WTC11 (cell line): ENCODE measurements around the gene RNF133. TPM values are rescaled to one million over a fixed set of nuclear protein-coding genes. Genes with fewer than 3 reads are reported as not detected.

Source experiments
- ATAC-seq: fragments of 200-7000 bp; cut with Tn5 transposase; 2 replicates; pipeline ENCODE4 v1.10.0; 2021; ENCODE audit warnings: mild to moderate bottlenecking, moderate library complexity
- CTCF ChIA-PET: fragments of 300-600 bp; sonication (Branson Sonifier 250); formaldehyde crosslinking; loops from one replicate; lab custom pipeline; 2021; ENCODE audit warnings: antibody characterized with exemption; lab: Charles Lee
- POLR2A ChIA-PET: fragments of 350-600 bp; sonication (Branson Sonifier 250); formaldehyde crosslinking; loops from one replicate; lab custom pipeline; 2021; ENCODE audit warnings: antibody characterized with exemption; lab: Charles Lee
- DNase-seq: peaks from one replicate; pipeline ENCODE4 v3.0.0; 2021; ENCODE audit warnings: low spot score
- H3K27ac Mint-ChIP-seq: 2 replicates; pipeline ENCODE4 v1.8.0; 2021; ENCODE audit warnings: mixed read lengths
- H3K27me3 Mint-ChIP-seq: 2 replicates; pipeline ENCODE4 v1.8.0; 2021; ENCODE audit warnings: low read depth, mild to moderate bottlenecking, moderate library complexity, mixed read lengths
- H3K36me3 Mint-ChIP-seq: 2 replicates; pipeline ENCODE4 v1.8.0; 2021; ENCODE audit warnings: mixed read lengths
- H3K4me1 Mint-ChIP-seq: 2 replicates; pipeline ENCODE4 v1.8.0; 2022; ENCODE audit warnings: mixed read lengths
- H3K4me3 Mint-ChIP-seq: 2 replicates; pipeline ENCODE4 v1.8.0; 2021; ENCODE audit warnings: mild to moderate bottlenecking, moderate library complexity, mixed read lengths
- H3K9me3 Mint-ChIP-seq: 2 replicates; pipeline ENCODE4 v1.8.0; 2021; ENCODE audit warnings: mixed read lengths
- CBFB ChIP-seq: sonication (generic); formaldehyde crosslinking; IDR thresholded peaks from 2 replicates; pipeline ENCODE4 v1.8.1; 2022; ENCODE audit warnings: mild to moderate bottlenecking, low read depth, missing genetic modification reagents
- EMX1 ChIP-seq: fragments of 250-450 bp; sonication (Bioruptor Pico); IDR thresholded peaks from 2 replicates; pipeline ENCODE4 v1.8.0; 2021; ENCODE audit warnings: mild to moderate bottlenecking
- FOXK1 ChIP-seq: sonication (generic); formaldehyde crosslinking; IDR thresholded peaks from 2 replicates; pipeline ENCODE4 v1.8.0; 2022; ENCODE audit warnings: mild to moderate bottlenecking, moderate library complexity, missing genetic modification reagents
- FOXP1 ChIP-seq: sonication (generic); formaldehyde crosslinking; IDR thresholded peaks from 2 replicates; pipeline ENCODE4 v1.8.0; 2022; ENCODE audit warnings: missing genetic modification reagents, mild to moderate bottlenecking, moderate library complexity, borderline replicate concordance
- FOXP4 ChIP-seq: sonication (generic); formaldehyde crosslinking; IDR thresholded peaks from 2 replicates; pipeline ENCODE4 v1.8.0; 2022; ENCODE audit warnings: mild to moderate bottlenecking, missing genetic modification reagents
- GABPB1 ChIP-seq: sonication (generic); formaldehyde crosslinking; IDR thresholded peaks from 2 replicates; pipeline ENCODE4 v1.8.1; 2023; ENCODE audit warnings: mild to moderate bottlenecking, missing genetic modification reagents
- GRHL2 ChIP-seq: fragments of 250-450 bp; sonication (Bioruptor Pico); IDR thresholded peaks from 2 replicates; pipeline ENCODE4 v1.8.0; 2022; ENCODE audit warnings: mild to moderate bottlenecking, moderate library complexity; ENCODE audit not compliant: insufficient replicate concordance, severe bottlenecking
- GTF2I ChIP-seq: fragments of 250-450 bp; sonication (Bioruptor Pico); conservative IDR thresholded peaks from 2 replicates; pipeline ENCODE4 v1.4.0; 2021; ENCODE audit warnings: mild to moderate bottlenecking
- MXD4 ChIP-seq: fragments of 250-450 bp; sonication (Bioruptor Pico); IDR thresholded peaks from 2 replicates; pipeline ENCODE4 v1.8.0; 2021; ENCODE audit warnings: mild to moderate bottlenecking, moderate library complexity, borderline replicate concordance
- NFYB ChIP-seq: sonication (generic); formaldehyde crosslinking; conservative IDR thresholded peaks from 2 replicates; pipeline ENCODE4 v1.8.0; 2022; ENCODE audit warnings: low read depth, missing genetic modification reagents
- SMAD4 ChIP-seq: sonication (generic); formaldehyde crosslinking; IDR thresholded peaks from 2 replicates; pipeline ENCODE4 v1.8.0; 2022; ENCODE audit warnings: mild to moderate bottlenecking, missing genetic modification reagents
- SOX15 ChIP-seq: fragments of 250-450 bp; sonication (Bioruptor Pico); IDR thresholded peaks from 2 replicates; pipeline ENCODE4 v1.9.0; 2021; ENCODE audit warnings: mild to moderate bottlenecking
- TCF7 ChIP-seq: sonication (generic); formaldehyde crosslinking; IDR thresholded peaks from 2 replicates; pipeline ENCODE4 v1.8.0; 2022; ENCODE audit warnings: mild to moderate bottlenecking, low read depth, missing genetic modification reagents, moderate library complexity
- ZBTB21 ChIP-seq: sonication (generic); formaldehyde crosslinking; IDR thresholded peaks from 2 replicates; pipeline ENCODE4 v1.8.1; 2023; ENCODE audit warnings: mild to moderate bottlenecking, missing genetic modification reagents, borderline replicate concordance
- ZNF219 ChIP-seq: sonication (generic); formaldehyde crosslinking; IDR thresholded peaks from 2 replicates; pipeline ENCODE4 v1.8.0; 2023; ENCODE audit warnings: missing genetic modification reagents, mild to moderate bottlenecking, borderline replicate concordance
- ZNF232 ChIP-seq: sonication (generic); formaldehyde crosslinking; IDR thresholded peaks from 2 replicates; pipeline ENCODE4 v1.8.0; 2022; ENCODE audit warnings: mild to moderate bottlenecking, missing genetic modification reagents
- ZNF416 ChIP-seq: fragments of 250-450 bp; sonication (Bioruptor Pico); IDR thresholded peaks from 2 replicates; pipeline ENCODE4 v1.9.0; 2021; ENCODE audit warnings: mild to moderate bottlenecking, inconsistent platforms
- ZNF423 ChIP-seq: fragments of 250-450 bp; sonication (Bioruptor Pico); IDR thresholded peaks from 2 replicates; pipeline ENCODE4 v2.1.2; 2022; ENCODE audit warnings: mild to moderate bottlenecking, moderate library complexity
- ZNF425 ChIP-seq: fragments of 250-450 bp; sonication (Bioruptor Pico); conservative IDR thresholded peaks from 2 replicates; pipeline ENCODE4 v1.9.0; 2021; ENCODE audit warnings: mild to moderate bottlenecking
- ZNF671 ChIP-seq: fragments of 250-450 bp; sonication (Bioruptor Pico); IDR thresholded peaks from 2 replicates; pipeline ENCODE4 v1.8.0; 2021; ENCODE audit warnings: mild to moderate bottlenecking
- total RNA-seq: library from RNA; stranded (reverse); gene quantifications from 3 replicates; pipeline ENCODE4 v1.2.3, GENCODE V29; 2021
- TF ChIP-seq, protein P1 (sequence below): sonication (generic); formaldehyde crosslinking; conservative IDR thresholded peaks from 2 replicates; pipeline ENCODE4 v1.8.1; 2023; ENCODE audit warnings: mild to moderate bottlenecking, low read depth, missing genetic modification reagents, moderate library complexity

The RNF133 gene
- total RNA-seq, 1 experiment from 2014 or later, result 0.15 TPM

DNA sequence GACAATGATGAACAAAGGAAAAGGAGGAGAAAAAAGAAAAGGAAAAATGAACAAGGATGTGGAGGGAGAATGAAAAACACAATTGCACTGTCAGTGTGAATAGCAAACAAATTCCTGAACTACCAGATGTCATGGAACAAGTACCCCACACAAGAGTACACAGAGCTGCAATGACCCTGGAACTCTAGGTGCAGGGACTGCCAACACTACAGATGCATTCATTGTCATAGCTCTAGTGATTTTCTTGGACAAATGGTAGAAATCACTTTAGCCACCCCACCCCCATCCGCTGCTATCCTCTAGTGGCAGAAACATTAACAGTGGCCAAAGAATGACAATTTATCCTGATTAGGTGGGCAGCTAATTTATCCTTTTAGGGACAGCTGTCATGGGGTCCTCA lies 3.1 kb downstream of the RNF133 start:
- Mint-ChIP-seq H3K4me1 (peaks cover 17% of the 10 kb centered on the region), H3K4me3 (no peak overlapping the region), H3K27ac (no peak overlapping the region), H3K36me3 (peaks cover 9% of the 10 kb centered on the region), H3K9me3 (peaks cover 12% of the 10 kb centered on the region), H3K27me3 (no peaks in the 10 kb centered on the region)
- CTCF ChIA-PET, result interaction anchor here (1.7 kb wide), 2 partner anchors 10 to 108 kb away, joined by 3 to 6 read pairs; no protein-coding TSS in a partner anchor
- POLR2A ChIA-PET, result no interaction called here
- no peak for DNase-seq
- no peak for TF ChIP-seq ZNF219 (CRISPR knock-in tag)
- no peak for ATAC-seq

GRCh38 chr7:122694697-122695096 lies 4.2 kb downstream of the RNF133 start:
- CTCF ChIA-PET, result no interaction called here
- peaks cover 12% of the 10 kb centered on the region for H3K9me3 Mint-ChIP-seq
- no peak overlapping the region for H3K4me3 Mint-ChIP-seq
- H3K36me3 Mint-ChIP-seq, result peaks cover 9% of the 10 kb centered on the region
- no peaks in the 10 kb centered on the region for H3K27me3 Mint-ChIP-seq
- POLR2A ChIA-PET, result no interaction called here
- no peak overlapping the region for H3K27ac Mint-ChIP-seq
- ATAC-seq (no peak), DNase-seq (no peak)
- TF ChIP-seq GTF2I (no peak), ZNF232 (no peak)
- H3K4me1 Mint-ChIP-seq, result peaks cover 10% of the 10 kb centered on the region

DNA sequence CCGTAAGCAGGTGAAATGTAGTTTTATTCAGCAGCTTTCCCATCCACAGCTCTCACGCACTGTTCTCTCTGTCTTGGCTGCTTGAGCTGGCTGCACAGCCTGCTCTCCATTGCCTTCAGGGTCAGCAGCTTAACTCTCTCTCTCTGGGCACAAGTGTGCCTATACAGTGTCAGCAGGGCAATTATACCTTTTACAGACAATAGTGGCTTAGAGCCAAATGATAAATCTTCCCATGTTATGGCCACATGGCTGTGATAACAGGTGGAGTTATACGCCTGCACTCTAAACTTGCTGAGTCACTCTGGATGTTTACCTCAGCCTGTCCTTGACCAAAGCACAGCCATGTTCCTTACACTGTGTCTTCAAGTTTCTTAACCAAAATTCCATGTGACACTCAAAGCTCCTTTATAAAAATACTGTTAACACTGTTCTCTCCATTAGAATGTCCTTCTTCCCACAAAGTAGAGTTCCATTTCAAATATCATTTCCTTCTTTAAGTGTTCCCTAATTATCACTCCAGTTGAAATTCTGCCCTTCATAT lies 6.1 kb downstream of the RNF133 start:
- TF ChIP-seq GABPB1 (CRISPR knock-in tag), result no peak
- no peak for TF ChIP-seq ZNF423
- no peak for TF ChIP-seq SMAD4
- TF ChIP-seq EMX1, result no peak
- no peak for TF ChIP-seq FOXP1 (CRISPR knock-in tag)
- no peak for TF ChIP-seq ZNF219 (CRISPR knock-in tag)
- no peak for TF ChIP-seq MXD4 (CRISPR knock-in tag)
- no peak for TF ChIP-seq FOXK1
- no peak for TF ChIP-seq ZNF425 (CRISPR knock-in tag)
- no peak for TF ChIP-seq CBFB (CRISPR knock-in tag)
- TF ChIP-seq ZNF671 (CRISPR knock-in tag), result no peak
- no peak for TF ChIP-seq SOX15 (CRISPR knock-in tag)
- TF ChIP-seq TCF7 (CRISPR knock-in tag), result no peak
- TF ChIP-seq FOXP4 (CRISPR knock-in tag), result no peak
- no peak for TF ChIP-seq ZNF416 (CRISPR knock-in tag)
- TF ChIP-seq NFYB (CRISPR knock-in tag), result no peak
- TF ChIP-seq ZBTB21 (CRISPR knock-in tag), result no peak
- TF ChIP-seq GTF2I, result no peak
- TF ChIP-seq, protein P1, sequence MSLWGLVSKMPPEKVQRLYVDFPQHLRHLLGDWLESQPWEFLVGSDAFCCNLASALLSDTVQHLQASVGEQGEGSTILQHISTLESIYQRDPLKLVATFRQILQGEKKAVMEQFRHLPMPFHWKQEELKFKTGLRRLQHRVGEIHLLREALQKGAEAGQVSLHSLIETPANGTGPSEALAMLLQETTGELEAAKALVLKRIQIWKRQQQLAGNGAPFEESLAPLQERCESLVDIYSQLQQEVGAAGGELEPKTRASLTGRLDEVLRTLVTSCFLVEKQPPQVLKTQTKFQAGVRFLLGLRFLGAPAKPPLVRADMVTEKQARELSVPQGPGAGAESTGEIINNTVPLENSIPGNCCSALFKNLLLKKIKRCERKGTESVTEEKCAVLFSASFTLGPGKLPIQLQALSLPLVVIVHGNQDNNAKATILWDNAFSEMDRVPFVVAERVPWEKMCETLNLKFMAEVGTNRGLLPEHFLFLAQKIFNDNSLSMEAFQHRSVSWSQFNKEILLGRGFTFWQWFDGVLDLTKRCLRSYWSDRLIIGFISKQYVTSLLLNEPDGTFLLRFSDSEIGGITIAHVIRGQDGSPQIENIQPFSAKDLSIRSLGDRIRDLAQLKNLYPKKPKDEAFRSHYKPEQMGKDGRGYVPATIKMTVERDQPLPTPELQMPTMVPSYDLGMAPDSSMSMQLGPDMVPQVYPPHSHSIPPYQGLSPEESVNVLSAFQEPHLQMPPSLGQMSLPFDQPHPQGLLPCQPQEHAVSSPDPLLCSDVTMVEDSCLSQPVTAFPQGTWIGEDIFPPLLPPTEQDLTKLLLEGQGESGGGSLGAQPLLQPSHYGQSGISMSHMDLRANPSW (CRISPR knock-in tag), result no peak
- no peak for TF ChIP-seq GRHL2 (CRISPR knock-in tag)
- ChIA-PET POLR2A (no interaction called here), CTCF (no interaction called here)
- DNase-seq (no peak), ATAC-seq (no peak)
- peaks cover 9% of the 10 kb centered on the region for H3K36me3 Mint-ChIP-seq
- H3K27ac Mint-ChIP-seq, result no peak overlapping the region
- H3K4me1 Mint-ChIP-seq, result peaks cover 10% of the 10 kb centered on the region
- peaks cover 12% of the 10 kb centered on the region for H3K9me3 Mint-ChIP-seq
- H3K4me3 Mint-ChIP-seq, result no peak overlapping the region
- H3K27me3 Mint-ChIP-seq, result no peaks in the 10 kb centered on the region
